Ascending aorta (tissue), 2 donors: ENCODE measurements around the gene ARRDC2. TPM values are rescaled to one million over a fixed set of nuclear protein-coding genes. Genes with fewer than 3 reads are reported as not detected.

Source experiments
- DNase-seq, 2 donors: peaks; one replicate each; pipeline ENCODE4 v3.0.0-alpha.2; 2019; ENCODE audit warnings: low spot score in 2 of 2
- H3K27ac ChIP-seq, 2 donors: fragments of 200-600 bp; sonication (generic); one replicate each; pipeline ENCODE4 v1.5.1; 2016 to 2017; ENCODE audit warnings: mild to moderate bottlenecking in 1 of 2
- H3K27me3 ChIP-seq: fragments of 200-600 bp; sonication (generic); one replicate; pipeline ENCODE4 v1.5.1; 2017
- H3K36me3 ChIP-seq, 2 donors: fragments of 200-600 bp; sonication (generic); one replicate each; pipeline ENCODE4 v1.5.1; 2016
- H3K4me1 ChIP-seq, 2 donors: fragments of 200-600 bp; sonication (generic); one replicate each; pipeline ENCODE4 v1.5.1; 2016 to 2017; ENCODE audit warnings: mild to moderate bottlenecking in 1 of 2
- H3K4me3 ChIP-seq, 2 donors: fragments of 200-600 bp; sonication (generic); one replicate each; pipeline ENCODE4 v1.5.1; 2016 to 2017; ENCODE audit warnings: mild to moderate bottlenecking in 1 of 2
- H3K9me3 ChIP-seq, 2 donors: fragments of 200-600 bp; sonication (generic); one replicate each; pipeline ENCODE4 v1.5.1; 2016
- CTCF ChIP-seq, 3 experiments: fragments of 200-600 bp in 2 of 3; fragments of 450-650 bp in 1 of 3; sonication (generic) in 2 of 3; IDR thresholded peaks; one replicate each; pipeline ENCODE4 v1.5.1; 2016 to 2019; ENCODE audit warnings: antibody characterized with exemption in 3 of 3, mild to moderate bottlenecking in 1 of 3, moderate library complexity in 1 of 3
- intact Hi-C: fragments of 100-400 bp; cut with DNase I; formaldehyde crosslinking; loops from one replicate; pipeline ENCODE4 v1.15.1; 2023
- total RNA-seq: library from RNA; depleted of rRNA; stranded (reverse); fragments of >200 nt; gene quantifications from one replicate; pipeline ENCODE4 v1.1.0, GENCODE V29; 2016

Gene ARRDC2
- total RNA-seq, 1 donor from 2014 or later, result 443 TPM

GRCh38 chr19:18043676-18044075, 35.7 kb downstream of the ARRDC2 start:
- H3K27me3 ChIP-seq, result no peaks in the 10 kb centered on the region
- intact Hi-C loops, result no loop called here
- no peak overlapping the region for H3K27ac ChIP-seq
- peaks cover 0 to 3% of the 10 kb centered on the region in 2 donors for H3K9me3 ChIP-seq
- H3K36me3 ChIP-seq, result no peaks in the 10 kb centered on the region
- H3K4me3 ChIP-seq, result no peak overlapping the region
- TF ChIP-seq CTCF (IDR thresholded peaks at IDR 0.05), result no peak
- H3K4me1 ChIP-seq, result peaks cover 7 to 14% of the 10 kb centered on the region in 2 donors
- DNase-seq, result no peak

DNA sequence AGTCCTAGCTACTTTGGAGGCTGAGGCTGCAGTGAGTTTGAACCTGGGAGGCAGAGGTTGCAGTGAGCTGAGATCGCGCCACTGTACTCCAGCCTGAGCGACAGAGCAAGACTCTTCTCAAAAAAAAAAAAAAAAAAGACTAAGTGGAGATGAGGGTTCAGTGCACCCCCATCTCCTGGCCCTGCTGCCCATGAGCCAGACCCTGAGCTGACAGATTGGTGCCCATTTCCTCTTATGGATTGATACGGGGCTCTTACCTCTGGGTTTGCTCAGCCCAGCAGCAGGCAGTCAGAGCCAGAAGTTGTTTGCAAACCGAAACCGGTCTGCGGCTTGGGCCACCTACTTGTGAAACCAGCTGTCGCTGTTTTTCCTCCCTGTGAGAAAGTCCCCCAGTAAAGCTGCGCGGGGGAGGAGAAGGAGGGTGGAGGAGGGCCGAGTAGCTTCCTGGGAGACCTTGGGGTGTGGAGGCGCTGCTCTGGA, 36.9 kb downstream of the ARRDC2 start:
- peak; percentile 53 to 85 for DNase-seq
- no peak for TF ChIP-seq CTCF (IDR thresholded peaks at IDR 0.05)
- H3K27ac ChIP-seq, result peak overlapping the region; percentile 52 to 76
- H3K4me3 ChIP-seq, result peak overlapping the region; percentile 52 to 55
- no peaks in the 10 kb centered on the region for H3K36me3 ChIP-seq
- no peaks in the 10 kb centered on the region for H3K27me3 ChIP-seq
- H3K9me3 ChIP-seq, result peaks cover 0 to 3% of the 10 kb centered on the region in 2 donors
- intact Hi-C loops, result no loop called here
- peaks cover 12 to 24% of the 10 kb centered on the region in 2 donors for H3K4me1 ChIP-seq

- TF ChIP-seq CTCF (IDR thresholded peaks at IDR 0.05), result no peak
- Histone ChIP-seq H3K27ac (peak overlapping the region; percentile 52 to 76), H3K36me3 (no peaks in the 10 kb centered on the region), H3K4me3 (peak overlapping the region; percentile 52 to 55), H3K9me3 (peaks cover 0 to 3% of the 10 kb centered on the region in 2 donors), H3K4me1 (peaks cover 14 to 28% of the 10 kb centered on the region in 2 donors), H3K27me3 (no peaks in the 10 kb centered on the region)
- intact Hi-C loops, result no loop called here
- no peak for DNase-seq
Observed at GRCh38 chr19:18045307-18046050, 37.5 kb downstream of the ARRDC2 start.

DNA sequence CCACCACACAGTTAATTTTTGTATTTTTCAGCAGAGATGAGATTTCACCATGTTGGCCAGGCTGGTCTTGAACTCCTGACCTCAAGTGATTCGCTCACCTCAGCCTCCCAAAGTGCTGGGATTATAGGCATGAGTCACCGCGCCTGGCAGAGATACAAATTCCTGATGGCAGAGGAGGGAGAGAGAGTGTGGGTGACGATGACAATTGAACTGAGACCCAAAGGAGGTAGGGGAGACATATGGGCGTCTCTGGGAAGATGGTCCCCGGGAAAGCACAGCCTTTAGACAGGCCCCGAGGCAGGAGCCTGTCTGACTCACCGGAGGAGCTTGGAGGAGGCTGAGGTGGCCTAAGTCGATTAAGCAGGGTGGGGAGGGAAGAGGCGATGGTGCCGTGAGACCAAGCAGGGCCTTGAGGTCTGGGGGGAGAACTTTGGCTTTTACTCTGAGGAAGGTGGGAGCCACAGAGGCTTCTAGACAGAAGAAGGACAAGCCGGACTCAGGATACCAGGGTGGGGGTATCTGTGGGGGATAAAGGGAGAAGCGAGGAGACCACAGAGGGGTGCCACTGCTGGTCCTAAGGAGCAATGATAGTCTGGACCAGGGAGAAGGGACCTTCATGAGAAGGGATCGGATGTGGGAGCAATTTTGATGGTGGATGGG, 38.2 kb downstream of the ARRDC2 start:
- peak overlapping the region; percentile 52 to 76 for H3K27ac ChIP-seq
- no peaks in the 10 kb centered on the region for H3K9me3 ChIP-seq
- no peak for DNase-seq
- intact Hi-C loops, result no loop called here
- H3K4me1 ChIP-seq, result peaks cover 18 to 34% of the 10 kb centered on the region in 2 donors
- H3K4me3 ChIP-seq, result no peak overlapping the region
- no peak for TF ChIP-seq CTCF (IDR thresholded peaks at IDR 0.05)
- H3K27me3 ChIP-seq, result no peaks in the 10 kb centered on the region
- no peaks in the 10 kb centered on the region for H3K36me3 ChIP-seq

DNA sequence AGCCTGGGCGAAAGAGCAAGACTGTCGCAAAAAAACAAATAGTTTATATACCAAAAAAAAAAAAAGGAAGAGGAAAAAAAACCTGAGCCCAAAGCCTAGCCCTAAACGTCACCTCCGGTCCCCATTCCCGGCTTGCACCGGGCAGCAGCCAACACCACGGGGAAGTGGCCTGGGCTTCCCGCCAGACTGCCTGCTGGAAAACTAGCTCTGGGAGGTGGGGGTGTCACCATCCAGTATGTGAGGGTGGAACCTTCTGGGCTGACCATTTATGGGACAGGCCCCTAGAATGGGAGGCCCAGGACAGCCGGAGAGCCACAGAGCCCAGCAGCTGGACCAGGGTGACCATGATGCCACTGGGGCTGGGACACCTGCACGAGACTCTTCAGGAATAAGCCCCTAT, 41.4 kb downstream of the ARRDC2 start:
- no peaks in the 10 kb centered on the region for H3K9me3 ChIP-seq
- no peak for TF ChIP-seq CTCF (IDR thresholded peaks at IDR 0.05)
- DNase-seq, result peak; percentile 77 to 96
- H3K36me3 ChIP-seq, result no peaks in the 10 kb centered on the region
- peaks cover 22 to 53% of the 10 kb centered on the region in 2 donors for H3K4me1 ChIP-seq
- H3K4me3 ChIP-seq, result no peak overlapping the region
- H3K27me3 ChIP-seq, result no peaks in the 10 kb centered on the region
- peak overlapping the region; percentile 85 to 87 for H3K27ac ChIP-seq
- intact Hi-C loops, result loop anchor here (1.0 kb wide), 1 partner anchor 28 kb away; no protein-coding TSS in a partner anchor
